GM21723 (cell line): ENCODE data around the gene RMC1.
"Not testable (repeated sequence)": the region's sequence is repeated elsewhere in the genome, so short reads cannot be mapped to it uniquely, and the experiment has no call there.

Source experiments
- ATAC-seq: cut with Tn5 transposase; IDR thresholded peaks from one replicate; pipeline ENCODE4 v1.9.1; 2021; ENCODE audit warnings: mild to moderate bottlenecking, moderate library complexity; ENCODE audit not compliant: unreplicated experiment

The RMC1 gene

DNA sequence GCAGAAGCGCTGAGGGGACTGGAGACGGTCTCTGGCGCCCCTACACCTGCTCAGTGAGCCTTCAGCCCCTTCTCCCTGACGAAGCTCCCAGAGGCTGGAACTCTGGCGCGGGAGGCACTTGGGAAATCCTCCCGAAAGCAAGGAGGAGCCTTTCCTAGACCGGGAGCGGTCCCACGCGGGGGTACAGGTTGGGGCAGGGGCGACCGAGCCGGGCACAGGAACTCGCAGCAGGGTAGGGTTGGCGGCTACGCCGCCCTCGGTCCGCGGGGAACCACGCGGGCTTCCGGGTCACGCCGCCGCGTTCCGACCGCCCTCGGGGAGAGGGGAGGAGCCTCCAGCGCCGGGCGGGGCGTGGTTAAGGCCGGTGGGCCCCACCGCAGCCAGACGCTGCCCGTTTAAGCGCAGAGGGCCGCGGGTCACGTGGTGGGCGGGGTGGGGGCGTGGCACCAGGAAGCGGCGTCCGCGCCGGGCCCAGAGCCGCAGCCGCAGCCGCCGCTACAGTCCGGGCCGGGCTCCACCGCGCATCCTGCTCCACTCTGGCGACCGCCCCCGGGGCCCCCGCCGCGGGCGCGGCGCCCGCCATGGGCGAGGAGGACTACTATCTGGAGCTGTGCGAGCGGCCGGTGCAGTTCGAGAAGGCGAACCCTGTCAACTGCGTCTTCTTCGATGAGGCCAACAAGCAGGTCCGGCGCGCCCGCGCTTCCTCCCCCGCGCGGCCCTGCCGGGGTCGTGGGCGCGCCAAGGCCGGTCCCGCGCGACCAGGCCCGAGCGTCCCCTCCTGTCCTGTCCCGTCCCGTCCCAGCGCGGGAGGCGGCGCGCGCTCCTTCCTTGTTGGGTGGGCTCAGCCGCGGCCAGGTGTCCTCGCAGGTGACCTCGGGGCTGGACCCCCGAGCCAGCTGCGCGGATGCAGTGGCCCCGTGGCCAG lies at the start of gene RMC1:
Gene RMC1, plus strand, starts transcription at position 474 of the 925 bp plus-strand sequence. Its CDS starts 108 bp downstream, at position 582.
- ATAC-seq, result peak; percentile 81

DNA sequence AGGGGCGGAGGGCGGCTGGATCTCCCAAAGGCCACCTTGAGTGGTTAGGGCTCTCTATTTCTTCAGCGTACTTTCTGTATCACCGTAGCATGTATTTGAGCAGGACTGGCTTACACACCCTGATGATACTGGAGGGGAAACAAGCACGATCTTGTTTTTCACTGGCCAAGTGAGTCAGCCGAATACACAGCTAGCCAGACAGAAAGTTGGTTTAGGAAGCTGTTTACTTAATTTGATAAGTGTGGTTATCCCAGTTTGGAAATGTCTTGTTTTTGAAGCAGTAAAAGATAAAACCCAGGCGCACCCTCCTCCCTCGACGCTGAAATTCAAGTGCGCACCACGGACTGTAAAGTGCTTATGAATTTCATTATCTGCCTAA lies 49.6 kb upstream of the RMC1 start:
- ATAC-seq, result peak; percentile 7

- ATAC-seq, result no peak
Observed at GRCh38 chr18:23456835-23457234, 46.5 kb upstream of the RMC1 start.

GRCh38 chr18:23458830-23459529 lies 44.3 kb upstream of the RMC1 start:
- ATAC-seq, result no peak

- ATAC-seq, result no peak
Observed at GRCh38 chr18:23459530-23459921, 43.8 kb upstream of the RMC1 start.

- ATAC-seq, result no peak
Observed at GRCh38 chr18:23460285-23461273, 42.7 kb upstream of the RMC1 start.

DNA sequence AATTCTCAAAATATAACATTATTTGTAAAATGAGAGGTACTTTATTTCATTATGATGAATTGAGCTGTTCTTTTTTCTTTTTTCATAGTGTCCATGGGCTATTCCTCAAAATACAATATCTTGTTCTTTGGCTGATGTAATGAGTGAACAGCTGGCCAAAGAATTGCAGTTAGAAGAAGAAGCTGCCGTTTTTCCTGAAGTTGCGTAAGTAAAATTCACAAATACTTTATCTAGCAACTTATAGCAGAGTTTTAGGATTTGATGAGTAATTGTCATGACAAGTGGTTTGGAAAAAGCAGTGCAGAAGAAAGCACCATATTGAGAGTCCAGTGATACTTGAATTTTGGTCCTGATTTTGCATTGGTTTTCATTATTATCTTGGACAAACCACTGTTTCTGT lies 40.4 kb upstream of the RMC1 start:
- no peak for ATAC-seq

GRCh38 chr18:23468753-23469459 lies 34.4 kb upstream of the RMC1 start:
- no peak for ATAC-seq

GRCh38 chr18:23470620-23471387 lies 32.5 kb upstream of the RMC1 start:
- ATAC-seq, result no peak

DNA sequence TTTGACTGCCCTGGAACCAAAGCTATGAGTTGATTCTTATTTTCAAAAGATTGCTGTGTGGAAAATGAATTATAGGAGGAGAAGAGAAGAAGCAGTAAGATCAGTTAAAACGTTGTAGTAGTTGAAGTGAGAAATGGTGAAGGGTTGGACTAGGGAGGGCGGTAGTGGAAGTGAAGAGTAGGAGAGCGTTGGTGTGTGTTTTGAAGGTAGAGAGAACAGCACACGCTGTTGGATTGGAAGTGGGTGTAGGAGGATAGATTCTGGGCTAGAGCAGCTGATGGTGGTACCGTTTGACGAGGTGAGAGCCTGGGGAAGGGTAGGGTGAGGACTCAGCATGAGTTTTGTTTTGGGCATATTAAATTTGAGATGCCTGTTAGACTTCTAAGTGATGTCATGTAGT lies 31.8 kb upstream of the RMC1 start:
- ATAC-seq, result no peak

DNA sequence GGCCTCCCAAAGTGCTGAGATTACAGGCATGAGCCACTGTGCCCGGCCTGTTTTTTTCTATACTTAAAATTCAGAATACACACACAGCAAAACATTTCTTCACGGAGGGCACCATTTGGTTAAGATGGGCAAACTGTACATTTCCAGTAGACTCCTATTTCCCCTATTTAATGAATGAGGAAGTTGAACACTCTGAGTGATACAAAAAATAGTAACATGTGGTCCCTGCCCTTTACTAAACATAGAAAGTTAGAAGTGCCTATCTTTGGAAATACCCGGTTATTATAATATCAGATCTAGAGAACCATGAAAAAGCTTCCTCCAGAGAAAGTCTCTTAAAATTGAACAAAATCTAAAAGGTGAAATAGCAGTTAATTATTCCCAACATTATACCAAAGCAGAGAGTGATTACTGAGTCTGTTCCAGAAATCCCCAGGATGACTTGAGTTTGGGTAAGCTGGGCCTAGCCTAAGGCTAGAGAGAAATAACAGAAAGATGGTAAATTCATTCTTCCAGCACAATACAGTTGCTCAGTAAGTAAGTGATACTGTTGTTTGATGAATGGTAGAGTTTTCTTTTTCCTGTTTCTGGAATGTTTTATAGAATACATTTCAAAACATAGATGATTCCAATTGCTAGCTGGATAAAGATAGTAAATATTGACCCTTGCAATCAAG lies 23.3 kb upstream of the RMC1 start:
- peak; percentile 57 for ATAC-seq

DNA sequence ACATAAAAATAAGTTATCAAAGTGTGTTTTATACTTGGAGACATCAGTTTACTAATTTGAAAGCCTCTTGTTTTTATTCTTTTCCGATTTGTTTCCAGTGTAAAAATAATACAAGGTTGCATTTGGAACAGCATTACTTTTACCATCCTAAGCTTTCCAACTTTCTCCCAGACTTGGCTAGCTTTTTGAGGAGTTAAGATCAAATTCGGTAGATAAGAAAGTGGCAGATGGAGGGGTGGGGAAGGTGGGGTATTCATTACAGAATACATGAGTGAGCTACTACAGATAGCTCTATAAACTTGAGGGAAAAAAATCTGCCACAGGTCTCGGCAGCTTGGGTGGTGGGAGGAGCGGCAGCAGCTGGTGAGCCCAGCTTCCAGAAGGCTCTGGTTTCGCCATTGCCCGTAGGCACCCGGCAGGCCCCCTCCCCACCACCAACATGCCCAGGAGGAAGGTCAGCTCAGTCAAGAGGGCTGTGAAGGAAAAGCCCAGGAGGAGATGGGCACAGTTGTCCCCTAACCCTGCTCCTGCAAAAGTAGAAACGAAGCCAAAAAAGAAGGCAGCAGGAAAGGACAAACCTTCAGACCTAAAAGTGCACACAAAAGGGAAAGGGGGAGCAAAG lies 18.6 kb upstream of the RMC1 start:
- ATAC-seq, result no peak

DNA sequence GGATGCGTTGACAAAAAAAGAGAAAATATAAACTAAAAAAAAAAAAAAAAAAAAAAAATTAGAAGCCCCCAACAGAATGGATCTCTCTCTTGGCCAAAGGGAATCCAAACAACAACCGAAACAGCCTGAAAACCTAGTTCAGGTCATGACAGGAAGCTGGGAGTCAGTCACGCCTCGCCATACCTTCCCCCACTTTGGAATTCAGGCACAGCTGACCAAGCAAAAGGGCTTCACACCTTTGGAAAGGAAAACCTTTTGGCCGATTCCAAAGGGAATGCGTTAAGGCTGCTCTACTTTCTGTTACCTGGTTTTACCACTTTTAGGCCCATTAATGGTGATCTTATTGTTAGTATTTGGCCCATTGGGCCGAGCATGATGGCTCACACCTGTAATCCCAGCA lies 17.9 kb upstream of the RMC1 start:
- ATAC-seq, result no peak

GRCh38 chr18:23487738-23488570 lies 15.4 kb upstream of the RMC1 start:
- peak; percentile 80 for ATAC-seq

DNA sequence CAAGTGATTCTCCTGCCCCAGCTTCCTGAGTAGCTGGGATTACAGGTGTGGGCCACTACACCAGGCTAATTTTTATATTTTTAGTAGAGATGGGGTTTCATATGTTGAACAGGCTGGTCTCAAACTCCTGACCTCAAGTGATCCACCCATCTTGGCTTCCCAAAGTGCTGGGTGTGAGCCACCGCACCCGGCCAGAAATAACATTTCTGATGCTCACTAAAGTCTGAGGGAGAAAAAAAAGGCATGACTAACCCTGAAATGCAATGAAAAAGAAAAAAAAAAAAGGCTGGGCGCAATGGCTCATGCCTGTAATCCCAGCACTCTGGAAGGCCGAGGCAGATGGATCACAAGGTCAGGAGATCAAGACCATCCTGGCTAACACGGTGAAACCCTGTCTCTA lies 13.7 kb upstream of the RMC1 start:
- not testable (repeated sequence) for ATAC-seq

DNA sequence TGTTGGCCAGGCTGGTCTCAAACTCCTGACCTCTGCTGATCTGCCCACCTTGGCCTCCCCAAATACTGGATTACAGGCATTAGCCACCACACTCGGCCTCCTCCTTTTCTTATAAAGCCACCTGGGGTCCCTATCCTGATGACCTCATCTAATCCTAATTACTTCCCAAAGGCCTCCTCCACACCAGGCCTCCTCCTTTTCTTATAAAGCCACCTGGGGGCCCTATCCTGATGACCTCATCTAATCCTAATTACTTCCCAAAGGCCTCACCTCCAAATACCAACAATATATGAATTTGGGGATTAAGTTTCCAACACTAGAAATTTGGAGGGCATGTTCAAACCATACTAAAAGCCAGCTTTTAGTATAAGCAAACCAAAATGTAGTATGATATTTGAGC lies 9.7 kb upstream of the RMC1 start:
- ATAC-seq, result no peak

GRCh38 chr18:23494992-23495391 lies 8.3 kb upstream of the RMC1 start:
- ATAC-seq, result no peak
